ENCODE results near the gene MIER1. TPM values are rescaled to one million over a fixed set of nuclear protein-coding genes. Genes with fewer than 3 reads are reported as not detected.
"Not testable (repeated sequence)": the region's sequence is repeated elsewhere in the genome, so short reads cannot be mapped to it uniquely, and the experiment has no call there.

MIER1 gene
- total and polyA plus RNA-seq, 5 experiments from 2014 or later: 30.1 to 68.5 (median 37.3) TPM

DNA sequence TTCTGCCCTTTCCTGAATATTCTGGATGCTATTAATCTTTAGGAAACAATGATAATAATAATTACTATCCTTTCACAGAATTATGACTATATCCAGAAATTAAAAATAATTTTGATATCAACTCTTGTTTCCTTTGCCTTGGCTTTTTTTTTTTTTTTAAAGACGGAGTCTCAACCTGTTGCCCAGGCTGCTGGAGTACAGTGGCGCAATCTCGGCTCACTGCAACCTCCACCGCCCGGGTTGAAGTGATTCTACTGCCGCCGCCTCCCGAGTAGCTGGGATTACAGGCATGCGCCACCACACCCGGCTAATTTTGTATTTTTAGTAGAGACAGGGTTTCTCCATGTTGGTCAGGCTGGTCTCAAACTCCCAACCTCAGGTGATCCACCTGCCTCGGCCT is 54.8 kb downstream of the MIER1 start:
- H3K36me3 Mint-ChIP-seq: peaks cover 0 to 70% (median 20%) of the 10 kb centered on the region in 3 donors
- not testable (repeated sequence) for ATAC-seq, H3K9me3 Mint-ChIP-seq, H3K27me3 Mint-ChIP-seq, DNase-seq, H3K4me3 Mint-ChIP-seq
- POLR2A ChIA-PET: interaction anchor here (0.7 kb wide), 2 partner anchors 16 to 22 kb away, joined by 3 read pairs; no protein-coding TSS in a partner anchor
- H3K4me1 Mint-ChIP-seq: peaks cover 5 to 32% (median 29%) of the 10 kb centered on the region in 4 donors
- H3K27ac Mint-ChIP-seq: peak overlapping the region in 6 of 10 donors; percentile 38 to 91 (median 64)

DNA sequence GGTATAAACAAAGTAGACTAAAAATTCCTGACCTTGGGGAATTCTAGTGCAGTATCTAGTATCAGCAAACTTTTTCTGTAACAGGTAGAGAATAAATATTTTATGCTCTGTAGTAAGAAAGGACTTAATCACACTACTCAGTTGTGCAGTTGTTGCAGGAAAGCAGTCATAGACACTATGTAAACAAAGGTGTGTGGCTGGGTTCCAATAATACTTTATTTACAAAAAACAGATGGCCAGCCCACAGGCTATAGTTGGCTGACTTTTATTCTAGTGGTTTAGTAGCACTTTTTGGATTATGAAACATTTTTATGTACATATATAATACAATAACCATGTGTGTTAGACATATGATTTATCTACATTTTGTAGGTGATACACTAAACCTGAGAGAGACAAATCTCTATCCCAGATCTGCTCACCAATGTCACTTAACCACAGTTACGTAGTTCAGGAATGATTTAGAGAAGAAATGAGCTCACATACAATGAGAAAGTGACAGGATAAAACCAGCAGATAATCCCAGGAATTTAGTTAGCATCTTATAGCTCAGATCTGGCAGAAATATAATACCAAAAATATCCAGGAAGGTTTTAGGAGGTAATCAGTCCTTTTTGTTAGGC is 56.1 kb downstream of the MIER1 start:
- peak in 1 of 10 donors; percentile 8 for DNase-seq
- POLR2A ChIA-PET: interaction anchor here (0.6 to 0.9 kb wide), 3 partner anchors 50 to 217 kb away, joined by 3 read pairs; no protein-coding TSS in a partner anchor
- Mint-ChIP-seq H3K4me1 (peaks cover 5 to 31% (median 29%) of the 10 kb centered on the region in 4 donors), H3K9me3 (no peaks in the 10 kb centered on the region), H3K36me3 (peaks cover 0 to 70% (median 23%) of the 10 kb centered on the region in 3 donors), H3K27me3 (no peaks in the 10 kb centered on the region), H3K27ac (peak overlapping the region; percentile 50 to 91 (median 88)), H3K4me3 (peak overlapping the region; percentile 62 to 82 (median 73))
- no peak for ATAC-seq

DNA sequence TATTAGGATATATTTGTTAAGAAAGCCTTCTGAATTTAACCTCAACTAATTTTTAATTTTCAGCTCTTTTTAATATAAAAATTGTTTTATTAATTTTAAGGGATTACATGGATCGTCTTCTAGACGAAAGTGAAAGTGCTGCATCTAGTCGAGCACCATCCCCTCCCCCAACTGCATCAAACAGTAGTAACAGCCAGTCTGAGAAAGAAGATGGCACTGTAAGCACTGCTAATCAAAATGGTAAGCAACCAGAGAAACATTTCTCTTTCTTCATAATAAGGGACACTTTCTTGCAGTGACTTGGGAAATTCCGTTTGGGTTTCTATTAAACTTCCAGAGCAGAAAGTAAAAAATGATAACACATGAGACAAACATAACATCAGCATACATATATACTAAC is 56.9 kb downstream of the MIER1 start:
- H3K27ac Mint-ChIP-seq: peak overlapping the region; percentile 81 to 91 (median 88)
- peaks cover 5 to 31% (median 29%) of the 10 kb centered on the region in 4 donors for H3K4me1 Mint-ChIP-seq
- peak; percentile 85 to 91 for ATAC-seq
- no peaks in the 10 kb centered on the region for H3K27me3 Mint-ChIP-seq
- peak overlapping the region; percentile 54 to 82 (median 67) for H3K4me3 Mint-ChIP-seq
- no peaks in the 10 kb centered on the region for H3K9me3 Mint-ChIP-seq
- peak; percentile 16 to 72 (median 52) for DNase-seq
- POLR2A ChIA-PET: interaction anchor here (0.7 to 0.9 kb wide), 2 partner anchors 51 to 218 kb away, joined by 3 read pairs; no protein-coding TSS in a partner anchor
- peaks cover 0 to 71% (median 26%) of the 10 kb centered on the region in 3 donors for H3K36me3 Mint-ChIP-seq

- ATAC-seq (no peak), DNase-seq (no peak)
- peaks cover 0 to 69% (median 27%) of the 10 kb centered on the region in 3 donors for H3K36me3 Mint-ChIP-seq
- H3K4me3 Mint-ChIP-seq: peak overlapping the region in 1 of 10 donors; percentile 12
- H3K27me3 Mint-ChIP-seq: no peaks in the 10 kb centered on the region
- H3K9me3 Mint-ChIP-seq: no peaks in the 10 kb centered on the region
- peaks cover 5 to 31% (median 29%) of the 10 kb centered on the region in 4 donors for H3K4me1 Mint-ChIP-seq
- POLR2A ChIA-PET: interaction anchor here (0.6 kb wide), 1 partner anchor 18 kb away, joined by 3 read pairs; no protein-coding TSS in a partner anchor
- H3K27ac Mint-ChIP-seq: peak overlapping the region in 9 of 10 donors; percentile 24 to 91 (median 59)
These were observed 57.9 kb downstream of the MIER1 start for GRCh38 chr1:66982561-66983260.

DNA sequence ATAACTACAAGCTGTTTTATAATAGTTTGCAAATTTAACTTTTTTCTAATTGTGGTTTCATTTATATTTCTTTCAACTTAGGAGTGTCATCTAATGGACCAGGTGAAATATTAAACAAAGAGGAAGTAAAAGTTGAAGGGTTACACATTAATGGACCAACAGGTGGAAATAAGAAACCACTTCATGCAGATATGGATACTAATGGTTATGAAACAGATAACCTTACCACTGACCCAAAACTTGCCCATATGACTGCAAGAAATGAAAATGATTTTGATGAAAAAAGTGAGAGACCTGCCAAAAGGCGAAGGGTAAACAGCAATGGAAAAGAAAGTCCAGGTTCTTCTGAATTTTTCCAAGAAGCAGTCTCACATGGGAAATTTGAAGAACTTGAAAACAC is 59.7 kb downstream of the MIER1 start:
- Mint-ChIP-seq H3K4me3 (no peak overlapping the region), H3K27me3 (no peaks in the 10 kb centered on the region), H3K36me3 (peaks cover 0 to 70% (median 34%) of the 10 kb centered on the region in 3 donors), H3K9me3 (no peaks in the 10 kb centered on the region), H3K4me1 (peaks cover 5 to 27% (median 25%) of the 10 kb centered on the region in 4 donors), H3K27ac (peak overlapping the region in 7 of 10 donors; percentile 8 to 87 (median 49))
- no peak for ATAC-seq
- no peak for DNase-seq
- POLR2A ChIA-PET: interaction anchor here (1.2 kb wide), 1 partner anchor 54 kb away, joined by 3 read pairs; no protein-coding TSS in a partner anchor

DNA sequence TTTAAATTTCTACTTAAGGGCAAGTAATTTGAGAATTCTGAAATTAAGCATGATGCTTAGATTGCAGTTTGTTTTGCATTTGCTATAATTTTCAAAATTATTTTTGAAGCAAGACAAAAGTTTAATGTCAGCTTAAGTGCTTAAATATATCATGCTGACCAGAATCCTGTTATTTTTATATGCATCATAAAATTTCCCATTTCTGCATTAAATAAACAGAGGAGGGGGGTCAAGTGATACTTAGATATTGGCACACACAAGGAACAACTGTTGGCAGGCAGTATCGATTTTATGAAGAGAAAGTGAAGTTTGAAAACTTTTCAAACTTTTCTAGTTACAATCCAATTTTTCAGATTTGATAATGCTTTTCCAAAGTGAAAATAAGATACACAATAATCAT is 61.0 kb downstream of the MIER1 start:
- peaks cover 0 to 72% (median 32%) of the 10 kb centered on the region in 3 donors for H3K36me3 Mint-ChIP-seq
- H3K27me3 Mint-ChIP-seq: no peaks in the 10 kb centered on the region
- H3K9me3 Mint-ChIP-seq: no peaks in the 10 kb centered on the region
- POLR2A ChIA-PET: no interaction called here
- no peak for ATAC-seq
- peaks cover 5 to 23% (median 17%) of the 10 kb centered on the region in 4 donors for H3K4me1 Mint-ChIP-seq
- H3K4me3 Mint-ChIP-seq: no peak overlapping the region
- peak overlapping the region in 1 of 10 donors; percentile 59 for H3K27ac Mint-ChIP-seq
- no peak for DNase-seq

DNA sequence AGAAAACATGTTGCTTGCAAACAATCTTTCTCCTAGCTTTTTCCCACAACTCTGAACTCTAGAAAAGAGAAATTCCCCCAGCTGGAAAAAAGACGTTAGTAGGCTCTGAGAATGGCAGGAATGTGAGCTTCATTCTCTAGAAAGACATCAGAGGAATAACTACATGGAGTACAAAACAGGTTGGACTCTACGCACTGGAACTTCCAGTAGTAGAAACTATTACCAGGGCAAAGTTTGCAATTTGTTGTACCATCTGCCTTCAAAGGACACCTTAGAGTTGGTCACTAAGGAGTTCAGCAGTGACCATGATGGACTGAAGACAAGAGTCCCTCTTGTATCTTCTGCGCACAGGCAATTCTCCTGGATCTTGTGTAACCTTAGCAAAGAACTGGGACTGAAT is 68.3 kb downstream of the MIER1 start:
- H3K4me1 Mint-ChIP-seq: peaks cover 7 to 12% (median 9%) of the 10 kb centered on the region in 4 donors
- H3K9me3 Mint-ChIP-seq: no peaks in the 10 kb centered on the region
- peaks cover 0 to 28% (median 14%) of the 10 kb centered on the region in 3 donors for H3K36me3 Mint-ChIP-seq
- DNase-seq: no peak
- no peak for ATAC-seq
- no peaks in the 10 kb centered on the region for H3K27me3 Mint-ChIP-seq
- no peak overlapping the region for H3K4me3 Mint-ChIP-seq
- no peak overlapping the region for H3K27ac Mint-ChIP-seq
- POLR2A ChIA-PET: interaction anchor here (1.5 kb wide), 1 partner anchor 156 kb away, joined by 4 read pairs; no protein-coding TSS in a partner anchor

GRCh38 chr1:66996018-66996682 is 71.4 kb downstream of the MIER1 start:
- H3K27me3 Mint-ChIP-seq: no peaks in the 10 kb centered on the region
- peaks cover 11 to 22% (median 19%) of the 10 kb centered on the region in 4 donors for H3K4me1 Mint-ChIP-seq
- peak overlapping the region in 7 of 10 donors; percentile 1 to 61 (median 24) for H3K27ac Mint-ChIP-seq
- no peak overlapping the region for H3K4me3 Mint-ChIP-seq
- peak; percentile 82 to 91 for ATAC-seq
- no peaks in the 10 kb centered on the region for H3K9me3 Mint-ChIP-seq
- POLR2A ChIA-PET: interaction anchor here (0.6 to 2.5 kb wide), 7 partner anchors 17 to 217 kb away, joined by 3 to 17 read pairs (median 4); partner anchors contain the start of gene SLC35D1
- H3K36me3 Mint-ChIP-seq: peaks cover 0 to 26% (median 4%) of the 10 kb centered on the region in 3 donors
- peak in 9 of 10 donors; percentile 19 to 78 (median 58) for DNase-seq

DNA sequence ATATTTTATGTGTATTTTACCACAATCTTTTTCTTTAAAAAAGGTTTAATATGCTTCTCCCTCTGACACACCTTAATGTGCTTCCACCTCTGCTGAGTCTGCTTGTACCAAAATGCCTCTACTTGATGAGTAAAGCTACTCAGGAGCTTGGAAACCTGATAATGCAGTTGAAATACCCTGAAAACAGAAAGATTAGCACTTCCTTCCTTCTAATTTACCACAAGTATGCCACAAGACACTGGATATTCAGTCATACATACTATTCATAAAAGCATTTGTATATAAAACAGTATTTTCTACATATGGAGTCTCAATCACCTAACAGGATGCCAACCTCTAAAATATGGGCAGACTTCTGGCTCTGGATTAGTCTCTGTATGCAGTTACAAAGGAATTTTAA is 74.2 kb downstream of the MIER1 start:
- Mint-ChIP-seq H3K4me3 (no peak overlapping the region), H3K4me1 (peaks cover 11 to 28% (median 24%) of the 10 kb centered on the region in 4 donors), H3K36me3 (peaks cover 0 to 44% (median 7%) of the 10 kb centered on the region in 3 donors), H3K9me3 (no peaks in the 10 kb centered on the region), H3K27me3 (no peaks in the 10 kb centered on the region), H3K27ac (peak overlapping the region in 4 of 10 donors; percentile 15 to 63 (median 25))
- POLR2A ChIA-PET: no interaction called here
- DNase-seq (no peak), ATAC-seq (no peak)

GRCh38 chr1:66999640-67000400 is 75.0 kb downstream of the MIER1 start:
- Mint-ChIP-seq H3K27me3 (no peaks in the 10 kb centered on the region), H3K27ac (peak overlapping the region in 7 of 10 donors; percentile 27 to 74 (median 63)), H3K4me3 (no peak overlapping the region), H3K9me3 (no peaks in the 10 kb centered on the region), H3K4me1 (peaks cover 13 to 28% (median 25%) of the 10 kb centered on the region in 4 donors), H3K36me3 (peaks cover 0 to 52% (median 7%) of the 10 kb centered on the region in 3 donors)
- POLR2A ChIA-PET: interaction anchor here (0.7 kb wide), 1 partner anchor 120 kb away, joined by 5 read pairs; no protein-coding TSS in a partner anchor
- ATAC-seq (no peak), DNase-seq (no peak)

DNA sequence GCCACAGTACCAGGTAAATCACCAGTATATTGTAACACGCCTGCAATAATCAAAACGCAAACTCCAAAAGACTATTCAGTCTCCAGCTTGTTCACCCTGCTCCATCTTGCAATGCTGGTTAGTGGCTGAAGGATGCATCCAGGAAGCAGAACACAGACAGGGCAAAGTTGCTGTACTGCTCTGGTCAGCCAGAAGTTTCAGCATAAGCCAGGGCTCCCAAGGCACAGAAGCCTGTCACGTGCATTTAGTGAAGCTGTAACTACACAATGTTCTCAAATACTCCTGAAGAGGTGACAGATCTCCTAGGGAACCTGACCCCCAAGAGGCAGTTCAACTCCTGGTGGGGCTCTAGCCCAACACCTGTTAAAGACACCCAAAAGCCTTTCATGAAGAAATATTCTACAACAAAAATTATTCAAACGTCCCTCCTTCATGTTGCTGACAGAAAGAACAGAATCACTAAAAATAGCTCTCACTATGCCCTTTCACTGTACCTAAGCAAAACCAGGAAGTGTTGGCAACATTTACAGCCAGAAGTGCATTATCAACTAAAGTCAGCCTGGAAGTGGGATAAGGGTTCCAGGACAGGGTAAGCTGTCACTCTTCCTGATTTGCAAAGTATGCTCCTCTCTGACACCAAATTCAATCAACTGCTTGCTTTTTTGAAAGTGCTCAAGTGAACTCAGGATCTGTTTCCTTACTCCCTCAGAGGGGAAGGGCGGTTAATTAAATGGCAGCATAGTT is 77.1 kb downstream of the MIER1 start:
- DNase-seq: no peak
- ATAC-seq: no peak
- Mint-ChIP-seq H3K9me3 (no peaks in the 10 kb centered on the region), H3K4me1 (peaks cover 9 to 26% (median 16%) of the 10 kb centered on the region in 4 donors), H3K4me3 (no peak overlapping the region), H3K27ac (peak overlapping the region in 9 of 10 donors; percentile 21 to 80 (median 47)), H3K27me3 (no peaks in the 10 kb centered on the region), H3K36me3 (peaks cover 0 to 69% (median 7%) of the 10 kb centered on the region in 3 donors)
- POLR2A ChIA-PET: no interaction called here

All from naive thymus-derived CD8-positive, alpha-beta T cell (primary cell).